CD14-positive monocyte (primary cell): ENCODE data around the gene EPB41L5. TPM values are rescaled to one million over a fixed set of nuclear protein-coding genes. Genes with fewer than 3 reads are reported as not detected.

Source experiments
- DNase-seq, 3 donors: peaks; one replicate each; pipeline ENCODE4 v3.0.0-alpha.2; 2011 to 2022
- H2AFZ ChIP-seq: 2 replicates; pipeline ENCODE4 v1.6.0; 2012; ENCODE audit warnings: mild to moderate bottlenecking, low read depth, low read length, inconsistent platforms; ENCODE audit not compliant: insufficient read depth, poor library complexity, severe bottlenecking
- H3K27ac ChIP-seq, 2 donors: 1 replicate in 1 of 2; 2 replicates in 1 of 2; pipeline ENCODE4 v1.5.1; 2012 to 2013; ENCODE audit warnings: low read length in 2 of 2, control low read depth in 1 of 2, inconsistent platforms in 1 of 2, low read depth in 1 of 2, mild to moderate bottlenecking in 1 of 2
- H3K27me3 ChIP-seq, 2 donors: one replicate each; pipeline versions ENCODE4 v1.6.0 to v1.6.1; 2011 to 2013; ENCODE audit warnings: low read length in 2 of 2; ENCODE audit not compliant: control insufficient read depth in 2 of 2, insufficient read depth in 2 of 2
- H3K36me3 ChIP-seq, 2 donors: replicated peaks in 1 of 2; 1 replicate in 1 of 2; 2 replicates in 1 of 2; pipeline versions ENCODE4 v1.5.1 to v1.6.1; 2012 to 2013; ENCODE audit warnings: low read length in 2 of 2, control low read depth in 1 of 2, inconsistent platforms in 1 of 2, mild to moderate bottlenecking in 1 of 2; ENCODE audit not compliant: insufficient read depth in 2 of 2, control insufficient read depth in 1 of 2
- H3K4me1 ChIP-seq, 2 donors: 1 replicate in 1 of 2; 2 replicates in 1 of 2; pipeline versions ENCODE4 v1.5.1 to v1.6.1; 2012 to 2013; ENCODE audit warnings: low read length in 2 of 2, control low read depth in 1 of 2, inconsistent platforms in 1 of 2, mild to moderate bottlenecking in 1 of 2, moderate library complexity in 1 of 2; ENCODE audit not compliant: insufficient read depth in 2 of 2, control insufficient read depth in 1 of 2
- H3K4me2 ChIP-seq: replicated peaks from 2 replicates; pipeline ENCODE3; 2012; ENCODE audit warnings: low read length, moderate library complexity, mild to moderate bottlenecking; ENCODE audit not compliant: poor library complexity, severe bottlenecking; ENCODE audit errors: extremely low read depth
- H3K4me3 ChIP-seq, 3 experiments: fragments of 200-600 bp in 1 of 3; sonication (generic) in 1 of 3; replicated peaks in 1 of 3; 1 replicate in 2 of 3; 2 replicates in 1 of 3; pipeline ENCODE4 v1.5.1; 2011 to 2013; ENCODE audit warnings: low read length in 3 of 3, mild to moderate bottlenecking in 3 of 3, control low read depth in 2 of 3, low read depth in 2 of 3, inconsistent platforms in 1 of 3, moderate library complexity in 1 of 3
- H3K79me2 ChIP-seq: 2 replicates; pipeline ENCODE4 v1.6.0; 2012; ENCODE audit warnings: mild to moderate bottlenecking, control low read depth, inconsistent platforms, low read length, moderate library complexity; ENCODE audit not compliant: insufficient read depth
- H3K9ac ChIP-seq: 2 replicates; pipeline ENCODE4 v1.6.0; 2017; ENCODE audit warnings: low read length, mild to moderate bottlenecking; ENCODE audit not compliant: insufficient read depth, poor library complexity, severe bottlenecking
- H3K9me3 ChIP-seq, 2 donors: replicated peaks in 1 of 2; 1 replicate in 1 of 2; 2 replicates in 1 of 2; pipeline versions ENCODE4 v1.5.1 to v1.6.1; 2012 to 2013; ENCODE audit warnings: low read length in 2 of 2, control low read depth in 1 of 2; ENCODE audit not compliant: control insufficient read depth in 1 of 2, insufficient read depth in 1 of 2
- H4K20me1 ChIP-seq: 2 replicates; pipeline ENCODE4 v1.6.0; 2012; ENCODE audit warnings: mild to moderate bottlenecking, low read length, control low read depth, moderate library complexity; ENCODE audit not compliant: insufficient read depth
- H3K27ac Mint-ChIP-seq, 7 donors: one replicate each; pipeline ENCODE4 v1.8.0; 2020; ENCODE audit warnings: mild to moderate bottlenecking in 7 of 7, mixed read lengths in 7 of 7, moderate library complexity in 6 of 7, inconsistent platforms in 2 of 7
- H3K27me3 Mint-ChIP-seq, 3 donors: one replicate each; pipeline ENCODE4 v1.8.0; 2021 to 2022; ENCODE audit warnings: low read depth in 3 of 3, mild to moderate bottlenecking in 3 of 3, mixed read lengths in 3 of 3, moderate library complexity in 3 of 3, inconsistent platforms in 1 of 3
- H3K36me3 Mint-ChIP-seq, 2 donors: one replicate each; pipeline ENCODE4 v1.8.0; 2020; ENCODE audit warnings: mixed read lengths in 2 of 2, inconsistent platforms in 1 of 2, mild to moderate bottlenecking in 1 of 2
- H3K4me1 Mint-ChIP-seq: one replicate; pipeline ENCODE4 v1.8.0; 2020; ENCODE audit warnings: mild to moderate bottlenecking, mixed read lengths
- H3K4me3 Mint-ChIP-seq, 2 donors: one replicate each; pipeline ENCODE4 v1.8.0; 2020; ENCODE audit warnings: mild to moderate bottlenecking in 2 of 2, mixed read lengths in 2 of 2, moderate library complexity in 1 of 2
- H3K9me3 Mint-ChIP-seq, 7 donors: one replicate each; pipeline ENCODE4 v1.8.0; 2020 to 2022; ENCODE audit warnings: mixed read lengths in 7 of 7, mild to moderate bottlenecking in 6 of 7, moderate library complexity in 6 of 7, inconsistent platforms in 2 of 7
- WGBS: methylation state at CpG from one replicate; pipeline ENCODE4 v1.1.5; 2013; ENCODE audit warnings: missing lambda C conversion rate; ENCODE audit not compliant: insufficient coverage; 5-methylcytosine and 5-hydroxymethylcytosine counted together
- intact Hi-C, 2 donors: fragments of 100-400 bp; cut with micrococcal nuclease; formaldehyde crosslinking; loops; one replicate each; pipeline versions ENCODE4 v1.15.0 to v1.15.1; 2023
- polyA plus RNA-seq, 3 donors: library from polyadenylated mRNA; depleted of rRNA in 1 of 3; unstranded in 2 of 3; stranded (reverse) in 1 of 3; fragments of 300-500 nt in 2 of 3; fragments of >200 nt in 1 of 3; fragmentation: Illumina TruSeq in 2 of 3; gene quantifications; 1 replicate in 2 of 3; 2 replicates in 1 of 3; pipeline ENCODE4 v1.2.3, GENCODE V29; 2012 to 2021
- TF ChIP-seq, protein P1 (sequence below): fragments of 200-600 bp; IDR thresholded peaks from one replicate; pipeline ENCODE4 v1.8.0; 2022; ENCODE audit warnings: antibody characterized with exemption, mild to moderate bottlenecking

EPB41L5 gene
- polyA plus RNA-seq, 3 donors: 1.4 to 2.4 (median 2.0) TPM

DNA sequence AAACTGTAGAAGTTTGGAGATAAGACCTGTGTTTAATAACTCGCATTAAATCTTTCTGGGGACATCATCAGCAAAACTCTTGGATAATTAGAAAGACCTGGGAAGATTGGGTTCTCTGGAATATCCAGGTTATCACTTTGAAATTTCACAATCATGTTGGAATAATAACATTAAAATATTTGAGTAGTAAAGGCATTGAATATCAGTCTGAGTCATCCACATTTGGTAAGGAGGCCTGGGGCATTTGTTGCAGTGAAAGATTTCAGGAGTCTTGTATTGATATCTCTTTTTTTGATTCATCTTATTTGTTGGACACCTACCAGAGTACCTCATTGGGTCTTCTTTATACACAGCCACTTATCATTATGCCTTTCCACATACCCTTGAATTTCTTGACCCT, 95.9 kb downstream of the EPB41L5 start:
- peaks cover 0 to 3% of the 10 kb centered on the region in 2 donors for H3K36me3 Mint-ChIP-seq
- WGBS: 100% methylated on average over 1 of the region's 1 CpG
- Histone ChIP-seq H3K79me2 (no peaks in the 10 kb centered on the region), H3K27ac (peak overlapping the region in 1 of 2 donors; percentile 65), H4K20me1 (no peaks in the 10 kb centered on the region), H3K9ac (no peak overlapping the region), H3K4me3 (peak overlapping the region in 1 of 3 experiments; percentile 68), H3K36me3 (no peaks in the 10 kb centered on the region), H3K9me3 (no peaks in the 10 kb centered on the region), H2AFZ (no peak overlapping the region), H3K4me2 (peak overlapping the region; percentile 77), H3K27me3 (no peaks in the 10 kb centered on the region), H3K4me1 (peaks cover 32 to 33% of the 10 kb centered on the region in 2 donors)
- peak overlapping the region in 1 of 2 donors; percentile 61 for H3K4me3 Mint-ChIP-seq
- DNase-seq: no peak
- H3K27me3 Mint-ChIP-seq: peaks cover 1 to 2% (median 1%) of the 10 kb centered on the region in 3 donors
- H3K27ac Mint-ChIP-seq: peak overlapping the region in 4 of 7 donors; percentile 70 to 84 (median 80)
- no peaks in the 10 kb centered on the region for H3K9me3 Mint-ChIP-seq
- TF ChIP-seq, protein P1, sequence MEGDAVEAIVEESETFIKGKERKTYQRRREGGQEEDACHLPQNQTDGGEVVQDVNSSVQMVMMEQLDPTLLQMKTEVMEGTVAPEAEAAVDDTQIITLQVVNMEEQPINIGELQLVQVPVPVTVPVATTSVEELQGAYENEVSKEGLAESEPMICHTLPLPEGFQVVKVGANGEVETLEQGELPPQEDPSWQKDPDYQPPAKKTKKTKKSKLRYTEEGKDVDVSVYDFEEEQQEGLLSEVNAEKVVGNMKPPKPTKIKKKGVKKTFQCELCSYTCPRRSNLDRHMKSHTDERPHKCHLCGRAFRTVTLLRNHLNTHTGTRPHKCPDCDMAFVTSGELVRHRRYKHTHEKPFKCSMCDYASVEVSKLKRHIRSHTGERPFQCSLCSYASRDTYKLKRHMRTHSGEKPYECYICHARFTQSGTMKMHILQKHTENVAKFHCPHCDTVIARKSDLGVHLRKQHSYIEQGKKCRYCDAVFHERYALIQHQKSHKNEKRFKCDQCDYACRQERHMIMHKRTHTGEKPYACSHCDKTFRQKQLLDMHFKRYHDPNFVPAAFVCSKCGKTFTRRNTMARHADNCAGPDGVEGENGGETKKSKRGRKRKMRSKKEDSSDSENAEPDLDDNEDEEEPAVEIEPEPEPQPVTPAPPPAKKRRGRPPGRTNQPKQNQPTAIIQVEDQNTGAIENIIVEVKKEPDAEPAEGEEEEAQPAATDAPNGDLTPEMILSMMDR: no peak
- H3K4me1 Mint-ChIP-seq: peaks cover 36% of the 10 kb centered on the region
- intact Hi-C loops: no loop called here

DNA sequence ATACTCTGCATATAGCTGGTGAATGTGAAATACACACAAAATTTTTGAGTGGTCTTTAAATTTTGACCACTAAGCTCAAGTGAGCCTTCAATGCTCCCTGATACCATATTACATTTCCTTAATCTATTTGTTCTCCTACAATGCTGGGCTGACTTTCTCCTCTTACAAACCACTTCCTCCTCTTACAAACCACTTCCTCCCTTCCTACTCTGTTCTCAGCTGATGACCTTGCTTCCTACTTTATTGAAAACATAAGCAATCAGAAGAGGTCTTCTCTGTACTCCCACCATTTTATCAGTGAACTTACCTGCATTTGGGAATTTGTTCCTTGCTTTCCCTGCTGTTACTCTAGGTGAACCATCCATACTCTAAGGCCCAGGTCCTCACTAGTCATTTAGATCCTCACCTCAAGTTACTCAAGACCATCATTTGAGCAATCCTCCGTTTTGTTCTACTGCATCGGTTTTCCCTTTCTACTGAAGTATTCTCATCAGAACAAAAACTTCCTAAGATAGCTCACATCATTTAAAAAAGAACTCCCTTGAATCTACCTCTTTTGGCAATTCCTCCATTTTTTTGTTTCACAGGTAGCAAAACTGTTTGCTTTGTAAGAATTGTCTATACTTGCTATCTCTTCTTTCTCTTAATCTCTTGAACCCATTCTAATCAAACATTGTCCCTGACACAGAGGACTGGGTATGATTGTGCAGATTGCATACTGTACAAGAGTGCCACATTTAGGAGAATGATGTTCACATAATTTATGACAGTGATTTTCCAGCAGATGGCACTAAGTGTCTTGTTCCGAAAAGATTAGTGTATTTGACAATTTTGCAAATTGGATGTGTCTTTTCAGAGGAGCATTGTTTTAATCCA, 96.5 kb downstream of the EPB41L5 start:
- Mint-ChIP-seq H3K27me3 (peaks cover 1 to 2% (median 1%) of the 10 kb centered on the region in 3 donors), H3K9me3 (no peaks in the 10 kb centered on the region), H3K4me1 (peaks cover 36% of the 10 kb centered on the region), H3K36me3 (no peaks in the 10 kb centered on the region), H3K27ac (peak overlapping the region; percentile 28 to 88 (median 79)), H3K4me3 (peak overlapping the region; percentile 50 to 75)
- intact Hi-C loops: no loop called here
- peak; percentile 40 to 72 (median 66) for DNase-seq
- H3K4me1 ChIP-seq: peaks cover 32 to 33% of the 10 kb centered on the region in 2 donors
- peak overlapping the region; percentile 8 for H2AFZ ChIP-seq
- peak overlapping the region in 2 of 3 experiments; percentile 43 to 68 for H3K4me3 ChIP-seq
- no peaks in the 10 kb centered on the region for H3K79me2 ChIP-seq
- H3K9ac ChIP-seq: no peak overlapping the region
- H3K27me3 ChIP-seq: no peaks in the 10 kb centered on the region
- TF ChIP-seq, protein P1: peak; percentile 53
- 0% methylated on average over 2 of the region's 3 CpGs for WGBS
- peak overlapping the region in 1 of 2 donors; percentile 65 for H3K27ac ChIP-seq
- no peaks in the 10 kb centered on the region for H4K20me1 ChIP-seq
- peak overlapping the region; percentile 77 for H3K4me2 ChIP-seq
- H3K36me3 ChIP-seq: no peaks in the 10 kb centered on the region
- no peaks in the 10 kb centered on the region for H3K9me3 ChIP-seq
